T-helper 9 cell (primary cell): ENCODE data around the gene ODAPH.

ENCODE experiments used
- DNase-seq: peaks from one replicate; pipeline ENCODE4 v3.0.0-alpha.2; 2020

ODAPH gene

GRCh38 chr4:75545526-75545925, 10.3 kb upstream of the ODAPH start:
- DNase-seq, result no peak

- DNase-seq, result no peak
Measured at GRCh38 chr4:75547647-75548387, 8.0 kb upstream of the ODAPH start.

- DNase-seq, result no peak
Measured at GRCh38 chr4:75549019-75549418, 6.8 kb upstream of the ODAPH start.

- no peak for DNase-seq
Measured at GRCh38 chr4:75552452-75552851, 3.4 kb upstream of the ODAPH start.

- no peak for DNase-seq
Measured at GRCh38 chr4:75557696-75558095, 1.8 kb downstream of the ODAPH start.

- no peak for DNase-seq
Measured at GRCh38 chr4:75561789-75562188, 5.9 kb downstream of the ODAPH start.

GRCh38 chr4:75564023-75564422, 8.2 kb downstream of the ODAPH start:
- no peak for DNase-seq

- no peak for DNase-seq
Measured at GRCh38 chr4:75565481-75565880, 9.6 kb downstream of the ODAPH start.

GRCh38 chr4:75566911-75567310, 11.0 kb downstream of the ODAPH start:
- DNase-seq, result no peak

- no peak for DNase-seq
Measured at GRCh38 chr4:75567725-75568124, 11.9 kb downstream of the ODAPH start.

GRCh38 chr4:75584067-75584466, 28.2 kb downstream of the ODAPH start:
- no peak for DNase-seq

- no peak for DNase-seq
Measured at GRCh38 chr4:75593393-75593792, 37.5 kb downstream of the ODAPH start.

GRCh38 chr4:75596061-75596460, 40.2 kb downstream of the ODAPH start:
- no peak for DNase-seq

- no peak for DNase-seq
Measured at GRCh38 chr4:75598390-75598789, 42.5 kb downstream of the ODAPH start.

- no peak for DNase-seq
Measured at GRCh38 chr4:75599647-75600046, 43.8 kb downstream of the ODAPH start.

GRCh38 chr4:75605928-75606327, 50.1 kb downstream of the ODAPH start:
- DNase-seq, result no peak

- no peak for DNase-seq
Measured at GRCh38 chr4:75612306-75612705, 56.4 kb downstream of the ODAPH start.
